ENCODE measurements around the gene RENBP.
"Not testable (repeated sequence)": the region's sequence is repeated elsewhere in the genome, so short reads cannot be mapped to it uniquely, and the experiment has no call there.

RENBP gene

DNA sequence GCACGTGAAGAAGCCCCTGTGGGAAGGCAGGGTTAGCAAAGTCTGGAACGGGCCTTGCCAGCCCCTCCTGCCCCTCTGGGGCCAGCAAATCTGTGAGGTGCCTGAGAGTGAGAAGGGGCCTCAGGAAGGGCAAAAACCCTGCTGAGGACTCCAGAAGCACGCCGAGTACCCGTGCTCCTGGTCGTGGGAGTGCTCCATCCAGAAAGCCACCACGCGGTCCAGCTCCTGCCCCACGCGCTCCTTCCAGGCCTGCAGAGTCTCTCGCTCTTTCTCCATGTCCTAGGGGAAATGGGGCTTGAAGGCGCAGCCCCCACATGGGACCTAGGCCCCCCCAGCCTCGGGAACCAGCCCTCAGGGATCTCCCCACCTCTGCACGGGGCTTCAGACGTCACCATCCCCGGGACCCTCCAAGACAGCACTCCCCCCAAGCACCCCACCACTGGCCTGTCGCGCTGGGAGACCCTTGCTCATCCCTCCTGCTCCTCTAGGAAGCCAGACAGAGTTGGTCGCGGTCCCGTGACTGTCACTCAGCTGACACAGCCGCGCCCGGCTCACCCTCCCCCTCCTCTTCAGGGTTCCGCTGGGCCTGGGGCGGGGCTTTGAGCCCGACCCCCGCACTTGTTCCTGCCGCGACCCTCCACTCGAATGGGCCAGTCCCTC is at the start of gene RENBP:
Gene RENBP, minus strand, starts transcription at position 504 of the 660 bp plus-strand sequence. Its CDS starts 33 bp downstream, at position 471.
- peak; percentile 18 to 35 (median 27) for DNase-seq

GRCh38 chrX:153993978-153994377 is 49.5 kb upstream of the RENBP start:
- no peak for DNase-seq

GRCh38 chrX:153993079-153993478 is 48.6 kb upstream of the RENBP start:
- no peak for DNase-seq

- no peak for DNase-seq
Measured at GRCh38 chrX:153992180-153992579, 47.7 kb upstream of the RENBP start.

- no peak for DNase-seq
Measured at GRCh38 chrX:153991013-153991580, 46.7 kb upstream of the RENBP start.

DNA sequence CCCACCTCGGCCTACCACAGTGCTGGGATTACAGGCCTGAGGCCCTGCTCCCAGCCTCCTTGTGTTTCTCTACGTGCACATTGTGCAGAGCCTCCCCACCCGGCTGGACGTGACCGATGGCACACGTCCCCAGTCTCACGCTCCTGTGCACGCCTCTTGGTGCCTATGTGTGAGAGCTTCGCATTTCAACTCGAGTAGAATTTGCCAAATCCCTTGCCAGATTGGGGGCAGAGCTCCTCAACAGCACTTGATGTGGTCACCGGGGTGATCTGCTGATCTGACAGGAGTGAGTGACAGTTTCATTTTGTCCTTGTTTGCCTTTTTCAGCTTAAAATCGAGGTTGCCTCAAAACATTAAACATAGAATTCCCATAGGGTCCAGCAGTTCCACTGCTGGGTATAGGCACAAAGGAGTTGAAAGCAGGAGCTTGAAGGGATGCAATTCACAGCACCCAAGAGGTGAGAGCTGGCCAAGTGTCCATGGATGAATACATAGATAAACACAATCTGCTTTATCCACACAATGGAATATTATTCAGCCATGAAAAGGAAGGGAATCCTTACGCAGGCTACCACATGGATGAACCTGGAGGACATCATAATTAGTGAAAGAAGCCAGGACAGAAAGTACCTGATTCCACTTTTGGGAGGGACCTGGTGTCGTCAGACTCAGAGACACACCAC is 45.7 kb upstream of the RENBP start:
- DNase-seq, result no peak

- no peak for DNase-seq
Measured at GRCh38 chrX:153988493-153988892, 44.0 kb upstream of the RENBP start.

- no peak for DNase-seq
Measured at GRCh38 chrX:153984351-153985178, 40.1 kb upstream of the RENBP start.

- no peak for DNase-seq
Measured at GRCh38 chrX:153983321-153983801, 38.9 kb upstream of the RENBP start.

DNA sequence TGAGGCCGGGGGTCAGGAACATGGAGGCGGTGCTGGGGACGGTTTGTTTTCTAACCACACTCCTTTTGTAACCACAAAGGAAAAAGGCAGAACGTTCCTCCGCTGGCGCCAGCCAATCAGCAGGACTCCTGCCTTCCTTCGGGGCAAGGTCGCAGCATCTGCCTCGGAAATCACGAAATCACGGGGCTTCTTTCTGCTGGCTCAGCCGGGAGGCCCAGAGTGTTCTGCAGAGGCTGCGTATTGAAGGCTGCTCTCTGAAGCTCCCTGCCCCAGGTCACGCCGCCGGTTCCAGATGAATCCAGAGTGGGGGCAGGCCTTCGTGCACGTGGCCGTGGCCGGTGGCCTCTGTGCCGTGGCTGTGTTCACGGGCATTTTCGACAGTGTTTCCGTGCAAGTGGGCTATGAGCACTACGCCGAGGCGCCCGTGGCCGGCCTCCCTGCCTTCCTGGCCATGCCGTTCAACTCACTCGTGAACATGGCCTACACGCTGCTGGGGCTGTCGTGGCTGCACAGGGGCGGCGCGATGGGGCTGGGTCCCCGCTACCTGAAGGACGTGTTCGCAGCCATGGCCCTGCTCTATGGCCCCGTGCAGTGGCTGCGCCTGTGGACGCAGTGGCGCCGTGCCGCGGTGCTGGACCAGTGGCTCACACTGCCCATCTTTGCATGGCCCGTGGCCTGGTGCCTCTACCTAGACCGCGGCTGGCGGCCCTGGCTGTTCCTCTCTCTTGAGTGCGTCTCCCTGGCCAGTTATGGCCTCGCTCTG is 37.5 kb upstream of the RENBP start:
- no peak for DNase-seq

DNA sequence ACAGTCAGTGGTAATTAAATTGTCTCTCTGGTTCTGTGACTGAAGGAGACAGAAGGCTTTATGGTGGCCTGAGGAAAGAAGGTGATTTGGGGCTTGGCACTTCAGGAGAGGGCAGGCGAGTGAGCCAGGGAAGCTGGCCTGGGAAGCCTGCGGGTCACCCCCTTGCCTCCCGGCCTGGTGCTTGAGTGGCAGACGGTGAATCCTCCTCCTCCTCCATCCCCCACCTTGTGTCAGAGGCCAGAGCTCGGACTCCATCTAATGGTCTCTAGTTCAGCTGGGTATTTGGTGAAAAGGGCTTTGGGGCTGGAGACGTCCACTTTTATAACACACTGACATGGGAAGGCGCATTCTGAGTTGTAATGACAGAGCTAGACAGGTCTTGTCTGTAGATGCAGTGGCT is 36.8 kb upstream of the RENBP start:
- DNase-seq, result no peak

DNA sequence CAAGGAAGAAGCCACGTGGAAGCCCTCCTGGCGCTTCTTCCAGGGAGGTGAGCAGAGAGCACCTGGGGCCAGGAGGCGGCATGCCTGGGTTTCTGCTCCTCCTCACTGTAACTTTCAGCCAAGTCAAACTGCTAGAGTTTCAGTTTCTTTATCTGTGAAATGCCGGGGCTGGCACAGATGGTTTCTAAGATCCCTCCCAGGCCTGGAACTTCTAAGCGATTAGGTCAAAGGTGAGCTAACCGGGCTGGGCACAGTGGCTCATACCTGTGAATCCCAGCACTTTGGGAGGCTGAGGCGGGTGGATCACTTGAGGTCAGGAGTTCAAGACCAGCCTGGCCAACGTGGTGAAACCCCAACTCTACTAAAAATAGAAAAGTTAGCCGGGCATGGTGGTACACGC is 36.0 kb upstream of the RENBP start:
- DNase-seq, result not testable (repeated sequence)

- no peak for DNase-seq
Measured at GRCh38 chrX:153974726-153975286, 30.4 kb upstream of the RENBP start.

DNA sequence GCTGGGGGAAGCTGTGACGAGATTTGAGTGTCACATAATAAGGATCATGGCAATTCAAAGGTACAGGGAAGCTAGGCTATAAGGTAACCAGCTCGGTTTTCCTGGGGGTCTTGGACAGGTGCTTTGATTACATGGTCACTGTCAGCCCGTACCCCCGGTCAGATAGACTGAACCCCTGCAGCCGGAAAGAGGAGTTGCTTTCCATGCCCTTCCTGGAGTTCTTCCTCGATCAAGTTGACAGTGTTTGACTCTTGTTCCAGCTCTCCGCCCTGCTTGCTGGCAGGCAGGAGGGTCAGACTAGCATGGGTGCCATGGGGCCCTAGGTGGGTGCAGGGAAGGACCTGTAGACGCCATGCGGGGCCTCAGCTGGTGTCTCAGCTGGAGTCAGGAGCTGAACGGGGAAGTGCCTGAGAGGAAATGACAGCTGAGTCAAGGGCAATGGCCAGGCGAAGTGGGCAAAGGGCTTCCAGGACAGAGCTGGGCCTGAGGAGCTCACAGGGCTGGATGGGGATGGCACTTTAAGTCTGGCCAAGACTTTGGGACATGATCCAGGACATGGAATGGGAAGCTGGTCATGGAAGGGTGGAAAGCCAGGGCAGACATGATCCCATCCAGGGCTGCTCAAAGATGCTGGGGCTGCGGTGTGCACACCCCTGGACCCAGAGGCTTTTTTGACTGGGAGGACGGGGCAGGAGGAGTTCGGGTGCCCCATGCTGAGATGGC is 29.7 kb upstream of the RENBP start:
- peak in 2 of 3 experiments; percentile 33 to 36 for DNase-seq

- DNase-seq, result peak; percentile 62 to 83 (median 63)
Measured at GRCh38 chrX:153973127-153974002, 28.9 kb upstream of the RENBP start.

- DNase-seq, result peak; percentile 95 to 98 (median 97)
Measured at GRCh38 chrX:153972368-153973126, 28.1 kb upstream of the RENBP start, which contains the start of gene TMEM187. Gene TMEM187, plus strand, starts transcription at chrX:153972754. Its CDS starts 9,309 bp downstream, at chrX:153982063.

- peak; percentile 98 to 99 (median 99) for DNase-seq
Measured at GRCh38 chrX:153971450-153972367, 27.3 kb upstream of the RENBP start, which contains the start of gene HCFC1. Gene HCFC1, minus strand, starts transcription at chrX:153971818. Its CDS starts 978 bp downstream, at chrX:153970840.

GRCh38 chrX:153971124-153971449 is 26.6 kb upstream of the RENBP start:
- peak; percentile 92 to 94 (median 93) for DNase-seq
